GM19467 (cell line): Measurements from ENCODE around the gene NUDT3.
A peak's percentile ranks its signal among the peaks of the same experiment; 100 is the strongest.
"Not testable (repeated sequence)": the region's sequence is repeated elsewhere in the genome, so short reads cannot be mapped to it uniquely, and the experiment has no call there.

ENCODE experiments used
- ATAC-seq: cut with Tn5 transposase; IDR thresholded peaks from one replicate; pipeline ENCODE4 v1.9.1; 2021; ENCODE audit warnings: mild to moderate bottlenecking, moderate library complexity; ENCODE audit not compliant: unreplicated experiment

The NUDT3 gene

DNA sequence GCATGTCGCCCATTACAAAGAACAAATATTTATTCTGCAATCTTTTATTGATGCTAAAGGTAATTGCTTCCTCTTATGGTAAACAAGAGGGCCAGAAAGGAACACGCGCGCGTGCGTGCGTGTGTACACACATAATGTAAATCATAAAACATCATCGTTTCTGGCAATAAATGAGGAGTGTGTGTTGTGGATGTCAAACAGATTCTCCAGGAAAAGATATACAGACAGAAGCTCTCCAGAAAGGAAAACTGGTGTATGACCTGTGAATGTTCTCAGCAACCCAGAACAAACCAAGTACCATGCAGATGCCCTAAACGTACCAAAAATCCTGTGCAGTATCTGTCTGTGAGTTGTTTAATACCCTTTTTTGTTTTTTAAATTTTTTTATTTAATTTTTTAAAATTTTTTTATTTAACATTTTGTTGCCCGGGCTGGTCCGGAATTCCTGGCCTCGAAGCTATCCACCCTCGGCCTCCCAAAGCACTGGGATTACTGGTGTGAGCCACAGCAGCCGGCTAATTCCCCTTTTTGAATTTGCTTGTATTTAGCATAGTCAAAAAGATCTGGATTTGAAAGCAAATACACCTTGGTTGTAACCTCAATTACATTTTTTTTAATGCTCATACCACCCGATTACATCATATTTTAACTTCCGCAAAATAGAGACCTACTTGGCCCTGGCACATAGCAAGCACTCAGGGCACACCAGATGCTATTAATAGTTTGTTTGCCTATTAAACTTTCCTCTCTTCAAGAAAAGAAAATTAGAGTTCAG is 909 bp upstream of the NUDT3 start:
- ATAC-seq, result no peak

DNA sequence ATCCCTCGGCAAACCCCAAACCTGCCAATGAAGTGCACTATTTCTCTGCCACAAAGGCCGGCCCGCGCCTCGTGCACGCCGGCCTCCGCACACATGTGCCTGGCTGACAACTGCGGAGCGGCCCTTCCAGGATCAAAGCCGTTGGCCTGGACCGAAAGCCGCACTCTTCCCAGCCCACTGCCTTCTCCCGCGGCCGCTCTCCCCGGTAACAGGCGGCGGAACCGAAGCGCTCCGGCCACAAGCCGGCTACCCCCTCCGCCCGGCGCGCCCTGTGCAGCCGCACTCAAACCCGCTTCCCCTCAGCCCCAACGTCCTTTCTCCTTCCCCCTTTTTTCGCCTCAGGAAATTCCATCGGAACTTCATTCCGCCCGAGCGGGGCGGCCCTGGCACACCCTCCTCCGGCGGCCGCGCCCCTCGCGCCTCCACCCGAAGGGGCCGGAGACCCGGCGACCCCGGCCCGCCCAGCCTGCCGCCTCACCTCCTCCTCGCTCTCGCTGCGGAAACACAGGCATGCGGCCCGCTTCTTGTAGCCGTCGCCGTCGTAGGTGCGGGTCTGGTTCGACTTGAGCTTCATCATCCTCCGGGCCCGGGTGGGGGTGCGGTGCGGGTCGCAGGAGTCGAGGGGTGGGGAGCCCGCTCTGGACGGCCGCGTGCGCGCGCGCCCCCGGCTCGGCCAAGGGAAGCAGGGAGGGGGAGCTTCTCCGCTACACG is 528 bp downstream of the NUDT3 start:
- ATAC-seq, result peak; percentile 27

DNA sequence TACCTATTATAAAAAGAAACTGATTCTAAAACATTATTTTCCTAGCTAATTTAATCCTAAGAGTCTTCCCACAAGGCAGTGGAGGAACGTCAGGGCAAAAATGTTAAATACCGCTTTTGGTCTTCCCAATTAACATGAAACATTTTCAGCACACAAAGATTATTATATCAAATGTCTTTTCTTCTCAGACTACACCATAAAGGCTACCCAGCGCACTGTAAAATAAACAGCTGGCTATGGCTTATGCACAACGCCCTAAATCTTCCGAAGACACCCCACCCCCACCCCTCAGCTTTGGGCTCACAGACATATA is 1.0 kb downstream of the NUDT3 start:
- no peak for ATAC-seq

DNA sequence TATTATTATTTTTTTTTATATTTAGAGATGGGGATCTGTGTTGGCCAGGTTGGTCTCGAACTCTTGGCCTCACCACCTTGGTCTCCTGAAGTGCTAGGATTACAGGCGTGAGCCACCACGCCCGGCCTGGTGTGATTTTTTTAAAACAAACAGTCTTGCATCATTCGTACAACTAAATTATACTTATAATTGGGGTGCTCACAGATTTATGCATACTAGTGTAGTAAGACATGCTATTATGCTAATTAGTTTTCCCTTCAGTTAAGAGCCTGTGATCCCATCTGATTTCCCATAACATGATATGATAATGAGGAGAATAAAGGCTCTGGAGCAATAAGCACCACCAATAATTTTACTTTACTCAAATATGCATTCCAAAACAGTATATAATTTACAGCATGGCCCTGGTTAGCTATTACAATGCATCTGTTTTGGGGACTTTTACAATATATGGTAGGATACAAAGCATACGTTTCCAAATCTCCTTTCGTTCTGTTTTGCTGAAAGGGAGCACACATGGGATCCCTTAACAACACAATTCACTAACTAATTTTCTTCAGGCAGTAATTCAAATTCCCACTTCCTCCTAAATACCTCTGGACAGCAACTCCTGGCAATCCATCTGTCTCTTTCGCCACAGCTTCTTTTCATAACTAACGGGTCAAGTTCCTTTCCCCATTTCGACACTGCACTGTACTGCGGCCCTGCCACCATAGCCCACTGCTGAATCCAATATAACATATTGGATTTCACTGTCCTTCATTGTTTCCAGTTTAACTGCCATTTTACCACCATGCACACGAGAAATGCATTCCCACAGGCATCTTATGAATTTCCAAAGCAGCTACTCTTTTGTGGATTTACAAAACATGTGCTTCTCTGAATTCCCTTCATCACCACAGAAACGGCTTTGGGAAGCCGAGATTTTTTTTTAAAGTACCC is 1.7 kb downstream of the NUDT3 start:
- ATAC-seq, result no peak

DNA sequence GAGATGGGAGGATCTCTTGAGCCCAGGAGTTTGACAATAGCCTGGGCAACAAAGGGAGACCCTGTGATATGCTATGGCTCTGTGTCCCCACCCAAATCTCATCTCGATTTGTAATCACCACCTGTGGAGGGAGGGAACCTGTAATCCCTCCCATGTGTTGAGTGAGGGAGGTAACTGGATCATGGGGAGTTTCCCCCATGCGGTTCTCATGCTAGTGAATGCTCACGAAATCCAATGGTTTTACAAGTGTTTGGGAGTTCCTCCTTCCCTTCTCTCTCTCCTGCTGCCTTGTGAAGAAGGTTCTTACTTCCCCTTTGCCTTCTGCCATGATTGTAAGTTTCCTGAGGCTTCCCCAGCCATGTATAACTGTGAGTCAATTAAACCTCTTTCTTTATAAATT is 3.4 kb downstream of the NUDT3 start:
- ATAC-seq, result no peak

DNA sequence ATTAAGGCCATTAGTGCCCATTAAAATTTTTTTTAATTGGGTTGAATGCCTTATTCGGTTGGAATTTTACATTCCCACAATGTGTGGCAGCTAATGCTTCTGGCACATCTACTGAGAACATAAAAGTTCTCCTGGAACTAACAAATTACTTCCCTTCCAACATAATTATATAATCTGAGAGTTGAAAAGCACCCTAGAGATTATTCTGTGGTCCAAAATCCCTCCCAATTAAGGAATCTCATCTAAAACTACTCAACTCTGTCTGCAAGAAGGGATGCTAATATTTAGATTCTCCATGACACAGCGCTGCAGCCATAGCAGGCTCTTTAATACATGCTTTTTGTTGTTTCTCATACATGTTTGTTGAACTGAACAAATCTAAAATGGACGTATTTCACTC is 4.0 kb downstream of the NUDT3 start:
- ATAC-seq, result no peak

DNA sequence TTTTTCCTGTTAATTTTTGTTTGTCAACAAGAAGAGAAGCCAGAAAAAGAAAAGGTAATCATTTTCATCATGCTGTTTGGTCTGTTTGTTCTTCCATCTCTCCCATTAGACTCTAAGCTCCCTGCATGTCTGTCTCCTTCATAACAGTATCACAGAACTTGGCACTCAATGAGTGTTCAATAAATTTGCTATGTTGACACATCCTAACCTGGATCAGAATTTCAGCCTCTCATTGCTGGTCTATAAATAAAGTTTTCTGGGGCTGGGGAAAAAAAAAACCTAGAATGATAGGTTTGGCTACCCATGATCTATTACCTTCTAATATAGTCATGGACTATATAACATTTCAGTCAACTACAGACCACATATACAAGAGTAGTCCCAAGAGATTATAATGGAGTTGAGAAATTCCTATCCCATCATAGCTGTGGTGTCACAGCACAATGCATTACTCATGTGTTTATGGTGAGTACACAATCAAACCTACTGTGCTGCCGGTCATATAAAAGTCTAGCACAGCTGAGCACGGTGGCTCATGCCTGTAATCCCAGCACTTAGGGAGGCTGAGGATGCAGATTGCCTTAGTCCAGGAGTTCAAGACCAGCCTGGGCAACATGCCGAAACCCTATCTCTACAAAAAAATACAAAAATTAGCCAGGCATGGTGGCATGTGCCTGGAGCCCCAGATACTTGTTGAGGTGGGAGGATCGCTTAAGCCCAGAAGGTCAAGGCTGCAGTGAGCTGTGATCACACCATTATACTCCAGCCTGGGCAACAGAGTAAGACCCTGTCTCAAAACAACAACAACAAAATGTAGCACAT is 5.9 kb downstream of the NUDT3 start:
- ATAC-seq, result no peak

DNA sequence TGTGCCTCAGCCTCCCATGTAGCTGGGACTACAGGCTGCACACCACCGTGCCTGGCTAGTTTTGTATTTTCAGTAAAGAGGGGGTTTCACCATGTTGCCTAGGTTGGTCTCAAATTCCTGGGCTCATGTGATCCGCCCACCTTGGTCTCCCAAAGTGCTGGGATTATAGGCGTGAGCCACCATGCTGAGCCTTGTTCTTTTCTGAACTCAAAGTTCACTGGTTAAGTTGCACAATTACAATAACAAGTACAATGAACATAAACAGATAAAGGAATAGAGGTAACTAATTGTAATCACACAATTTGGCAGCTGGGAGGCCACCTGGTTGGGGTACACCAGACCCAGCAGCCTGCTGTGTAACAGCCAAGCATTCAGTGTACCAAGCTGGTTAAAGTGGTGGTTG is 6.7 kb downstream of the NUDT3 start:
- no peak for ATAC-seq

DNA sequence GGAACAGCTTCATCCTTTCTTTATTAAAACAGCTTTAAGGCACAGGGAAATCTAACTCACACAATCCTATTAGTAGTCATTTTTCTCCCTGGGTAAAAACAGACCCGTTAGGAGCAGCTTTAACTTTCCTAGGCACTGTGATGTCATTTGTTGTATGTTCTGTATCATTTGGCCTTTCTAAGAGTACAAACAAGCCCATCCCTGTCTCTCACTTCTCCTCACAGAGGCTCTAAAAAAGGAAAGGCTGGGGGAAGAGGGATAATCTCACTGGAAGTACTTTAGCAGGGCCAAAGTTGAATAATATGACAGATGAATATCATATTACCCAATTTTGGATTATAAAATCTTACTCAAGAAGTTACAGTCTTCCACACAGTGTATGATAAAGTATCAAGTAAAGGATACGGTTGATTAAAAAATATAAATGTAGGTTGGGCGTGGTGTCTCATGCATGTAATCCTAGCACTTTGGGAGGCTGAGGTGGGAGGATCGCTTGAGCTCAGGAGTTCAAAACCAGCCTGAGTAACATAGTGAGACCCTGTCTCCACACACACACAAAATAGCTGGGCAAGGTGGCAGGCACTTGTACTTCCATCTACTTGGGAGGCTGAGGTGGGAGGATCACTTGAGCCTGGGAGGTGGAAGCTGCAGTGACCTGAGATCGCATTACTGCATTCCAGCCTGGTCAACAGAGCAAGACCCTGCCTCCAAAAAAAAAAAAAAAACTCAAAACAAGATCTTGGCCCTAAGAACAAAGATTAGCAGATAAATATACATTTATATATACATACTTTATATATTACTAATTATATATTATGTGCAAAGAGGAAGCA is 7.9 kb downstream of the NUDT3 start:
- no peak for ATAC-seq

DNA sequence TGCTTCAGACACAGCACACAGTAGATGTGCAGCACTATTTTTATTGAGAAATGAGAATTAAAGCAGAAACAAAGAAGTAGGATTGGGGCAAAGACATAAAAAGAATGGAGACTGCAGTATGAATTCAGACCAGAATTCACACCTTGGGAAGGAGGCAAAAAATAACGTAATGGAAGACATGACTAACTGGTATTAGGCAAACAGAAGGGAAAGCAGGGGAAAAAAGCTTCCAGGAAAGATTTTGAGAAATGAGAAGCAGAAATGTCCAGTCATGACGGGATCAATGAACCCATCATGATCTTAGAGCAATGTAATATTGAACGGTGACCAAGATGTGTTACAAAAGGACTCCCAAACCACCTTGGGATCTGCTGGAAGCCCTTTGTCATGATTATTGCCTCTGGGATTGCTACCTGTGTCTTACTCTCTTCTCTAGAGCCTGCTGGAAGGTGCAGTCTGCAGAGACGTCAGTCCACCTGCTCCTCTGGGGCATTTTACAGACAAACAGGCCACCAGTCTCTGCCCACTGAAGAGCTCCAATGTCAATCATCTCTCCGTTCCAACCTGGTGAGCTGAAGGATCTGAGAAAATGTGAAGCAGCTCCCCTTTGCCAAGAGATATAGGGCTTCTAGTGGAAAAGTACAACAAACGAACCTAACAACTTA is 8.7 kb downstream of the NUDT3 start:
- no peak for ATAC-seq

DNA sequence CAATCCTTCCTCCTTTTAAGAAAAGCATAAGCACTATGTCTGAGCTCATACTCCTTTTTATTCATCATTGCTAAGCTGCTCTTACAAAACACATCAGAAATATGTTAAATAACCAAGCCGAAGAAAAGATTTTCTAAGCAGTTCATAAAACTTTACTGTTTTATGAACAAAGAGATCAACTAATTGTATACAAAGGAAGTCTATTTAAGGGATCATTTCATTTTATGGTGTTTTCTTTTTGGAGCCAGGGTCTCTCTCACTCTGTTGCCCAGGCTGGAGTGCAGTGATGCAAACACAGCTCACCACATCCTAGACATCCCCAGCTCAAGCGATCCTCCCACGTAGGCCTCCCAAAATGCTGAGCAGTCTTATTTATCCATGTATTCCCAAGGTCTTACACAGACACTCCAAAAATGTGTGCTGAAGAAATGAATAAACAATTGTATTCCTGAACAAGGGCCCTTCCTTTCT is 9.3 kb downstream of the NUDT3 start:
- ATAC-seq, result no peak

DNA sequence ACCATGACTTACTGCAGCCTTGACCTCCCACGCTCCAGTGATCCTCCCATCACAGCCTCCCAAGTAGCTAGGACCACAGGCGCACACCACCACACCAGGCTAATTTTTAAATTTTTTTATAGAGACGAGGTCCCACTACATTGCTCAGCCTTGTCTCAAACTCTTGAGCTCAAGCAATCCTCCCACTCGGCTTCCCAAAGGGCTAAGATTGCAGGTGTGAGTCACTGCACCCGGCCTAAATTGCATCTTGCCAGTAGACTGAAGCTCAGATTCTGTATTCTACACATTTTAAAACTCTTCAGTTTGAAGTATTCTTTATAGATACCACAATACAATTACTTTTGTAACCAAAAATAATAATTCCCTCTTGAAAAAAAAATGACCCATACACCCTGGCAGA is 11.4 kb downstream of the NUDT3 start:
- no peak for ATAC-seq

DNA sequence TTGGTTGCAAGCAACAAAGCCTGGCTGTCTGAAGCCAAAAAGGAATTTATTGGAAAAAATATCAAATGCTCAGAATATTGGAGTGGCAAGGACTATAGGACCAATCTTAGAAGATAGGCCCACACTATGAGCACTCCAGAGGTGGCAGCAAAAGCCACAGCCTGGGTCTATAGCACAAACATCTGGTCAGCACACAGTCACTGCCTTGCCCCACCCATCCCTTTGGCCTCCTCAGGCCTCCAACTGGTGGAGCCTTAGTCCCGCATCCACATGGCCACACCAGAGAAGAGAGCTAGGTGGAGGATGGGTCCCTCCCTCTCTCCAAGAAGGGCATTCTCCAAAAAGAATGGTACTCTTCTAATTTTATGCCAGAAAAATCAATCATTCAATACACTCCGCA is 14.0 kb downstream of the NUDT3 start:
- no peak for ATAC-seq

DNA sequence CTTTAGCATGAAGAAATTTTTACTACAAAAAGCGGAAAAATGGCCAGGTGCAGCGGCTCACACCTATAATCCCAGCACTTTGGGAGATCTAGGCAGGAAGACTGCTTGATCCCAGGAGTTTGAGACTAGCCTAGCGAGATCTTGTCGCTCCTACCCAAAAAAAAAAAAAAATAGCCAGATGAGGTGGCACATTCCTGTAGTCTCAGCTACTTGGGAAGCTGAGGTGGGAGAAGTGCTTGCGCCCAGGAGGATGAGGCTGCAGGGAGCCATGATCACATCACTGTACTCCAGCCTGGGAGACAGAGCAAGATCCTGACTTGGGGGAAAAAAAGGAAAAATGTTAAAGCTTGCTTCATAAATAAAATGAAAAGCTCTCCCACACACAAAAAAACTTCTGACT is 14.5 kb downstream of the NUDT3 start:
- ATAC-seq, result no peak

DNA sequence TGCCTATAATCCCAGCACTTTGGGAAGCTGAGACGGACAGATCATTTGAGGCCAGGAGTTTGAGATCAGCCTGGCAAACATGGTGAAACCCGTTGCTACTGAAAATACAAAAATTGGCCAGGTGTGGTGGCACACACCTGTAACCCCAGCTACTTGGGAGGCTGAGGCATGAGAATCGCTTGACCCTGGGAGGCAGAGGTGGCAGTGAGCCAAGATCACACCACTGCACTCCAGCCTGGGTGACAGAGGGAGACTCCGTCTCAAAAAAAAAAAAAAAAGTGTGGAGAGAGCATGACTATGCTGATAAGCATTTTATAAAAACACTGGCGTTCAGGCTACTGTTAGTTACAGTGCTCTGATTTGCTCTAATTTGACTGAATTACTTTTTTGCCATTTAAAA is 14.9 kb downstream of the NUDT3 start:
- ATAC-seq, result not testable (repeated sequence)

DNA sequence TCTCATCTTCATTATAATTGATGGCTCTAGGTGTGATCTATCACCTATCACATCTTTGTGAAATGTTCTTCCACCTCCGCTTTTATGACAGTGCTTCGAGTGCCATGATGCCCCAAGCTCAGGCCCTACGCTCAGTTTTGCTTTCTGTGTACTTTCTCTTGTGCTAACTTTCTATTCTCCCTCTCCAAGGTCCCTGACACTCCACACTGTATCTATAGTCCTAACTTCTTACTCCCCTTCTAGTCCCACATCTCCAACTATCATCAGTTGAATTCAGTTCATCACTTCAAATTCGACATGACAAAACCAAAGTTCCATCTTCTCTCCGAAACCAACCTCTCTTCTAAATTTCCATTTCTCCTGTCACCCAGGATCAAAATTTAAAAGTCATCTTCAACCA is 16.6 kb downstream of the NUDT3 start:
- ATAC-seq, result no peak

DNA sequence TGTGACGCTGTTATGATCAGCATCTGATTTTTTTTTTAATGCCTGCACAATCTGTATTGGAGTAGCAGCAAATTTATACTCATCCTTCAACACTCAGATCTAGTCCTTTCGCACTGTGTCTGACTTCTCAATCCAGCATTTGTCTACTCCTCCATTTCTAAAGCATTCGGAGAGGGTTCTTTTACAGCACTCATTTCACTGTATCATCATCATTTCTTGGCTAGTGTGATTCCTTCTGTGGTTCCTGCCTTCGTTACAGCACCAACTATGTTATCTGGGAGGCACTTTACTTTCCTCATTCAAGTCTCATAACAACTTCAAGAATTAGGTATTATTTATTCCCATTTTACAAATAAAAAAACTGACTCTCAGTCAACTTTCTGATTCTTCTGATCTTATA is 18.0 kb downstream of the NUDT3 start:
- no peak for ATAC-seq

DNA sequence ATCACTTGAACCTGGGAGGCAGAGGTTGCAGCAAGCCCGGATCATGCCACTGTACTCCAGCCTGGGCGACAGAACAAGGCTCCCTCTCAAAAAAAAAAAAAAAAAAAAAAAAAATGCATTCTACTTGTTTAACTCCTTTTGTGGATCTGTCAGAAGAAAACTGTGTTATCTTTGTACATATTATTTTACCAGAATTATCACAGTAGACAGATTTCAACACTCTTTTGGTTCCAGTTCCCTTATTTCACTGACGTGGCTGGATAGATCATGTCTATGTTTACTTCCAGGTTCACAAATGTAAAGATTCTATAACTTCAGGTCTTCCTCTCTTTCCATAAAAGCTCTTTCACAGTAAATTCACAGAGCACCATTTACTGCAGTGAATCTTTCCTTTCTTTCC is 18.4 kb downstream of the NUDT3 start:
- ATAC-seq, result no peak

DNA sequence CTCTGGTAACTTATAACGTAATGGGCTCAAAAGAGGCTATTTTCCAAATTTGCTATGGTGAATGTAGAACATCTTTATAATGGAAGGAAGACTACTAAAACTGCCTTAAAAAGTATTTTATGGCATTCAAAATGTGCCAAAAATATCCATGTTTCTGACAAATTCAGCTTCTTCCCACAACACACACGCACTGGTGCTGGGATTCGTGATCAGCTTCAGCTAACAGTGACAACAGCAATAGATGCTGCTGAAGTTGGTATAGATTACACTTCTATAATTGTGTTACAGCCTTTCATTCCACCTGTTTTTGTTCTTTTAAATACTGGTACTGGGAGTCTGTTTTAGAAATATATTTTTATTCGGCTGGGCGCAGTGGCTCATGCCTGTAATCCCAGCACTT is 19.0 kb downstream of the NUDT3 start:
- ATAC-seq, result no peak
